Measurements from ENCODE around the gene OSBPL6. TPM values are rescaled to one million over a fixed set of nuclear protein-coding genes. Genes with fewer than 3 reads are reported as not detected.

Gene OSBPL6
- total RNA-seq, 1 donor from 2014 or later, result 3.4 TPM

- ATAC-seq (no peak), DNase-seq (ENCODE audit: missing footprints) (no peak)
- intact Hi-C loops (cut with DNase I), result no loop called here
These were observed 69.0 kb downstream of the OSBPL6 start for GRCh38 chr2:178263159-178263860.

DNA sequence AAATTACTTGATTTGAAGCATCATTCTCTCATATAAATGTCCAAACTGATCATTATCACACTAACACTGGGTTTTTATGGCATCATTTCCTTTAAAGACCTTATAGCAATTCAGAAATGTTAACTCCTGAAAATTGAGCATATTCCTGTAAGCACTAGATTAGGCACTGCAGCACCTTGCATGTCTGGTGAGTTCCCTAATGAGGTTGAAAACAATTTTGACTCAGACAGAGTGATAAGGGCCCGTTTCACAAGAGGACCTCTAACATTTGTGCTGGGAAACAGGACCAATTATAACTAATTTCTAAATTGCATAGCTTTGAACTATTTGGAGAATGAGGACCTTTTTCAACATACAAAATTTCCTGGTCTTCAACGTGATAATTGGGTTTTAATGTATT, 69.9 kb downstream of the OSBPL6 start:
- intact Hi-C loops (cut with DNase I), result no loop called here
- ATAC-seq (no peak), DNase-seq (ENCODE audit: missing footprints) (no peak)

DNA sequence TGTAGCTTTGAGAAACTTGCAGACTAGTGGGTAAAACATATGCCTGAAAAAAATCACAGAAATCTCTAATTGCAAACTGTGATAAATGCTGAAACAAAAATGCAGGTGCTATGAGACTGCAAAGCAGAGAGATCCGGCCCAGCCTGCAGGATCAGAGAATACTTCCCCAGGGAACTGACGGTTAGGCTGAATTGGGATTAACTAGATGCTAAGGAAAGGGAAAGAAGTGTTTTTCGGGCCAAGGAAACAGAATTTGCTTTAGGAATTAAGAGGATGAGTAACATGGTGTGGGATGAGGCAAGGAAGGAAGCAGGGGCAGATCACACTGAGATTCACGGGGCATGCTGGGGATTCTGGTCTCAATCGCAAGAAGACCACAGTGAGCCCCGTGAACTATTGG, 71.5 kb downstream of the OSBPL6 start:
- no peak for DNase-seq (ENCODE audit: missing footprints)
- ATAC-seq, result no peak
- intact Hi-C loops (cut with DNase I), result no loop called here

DNA sequence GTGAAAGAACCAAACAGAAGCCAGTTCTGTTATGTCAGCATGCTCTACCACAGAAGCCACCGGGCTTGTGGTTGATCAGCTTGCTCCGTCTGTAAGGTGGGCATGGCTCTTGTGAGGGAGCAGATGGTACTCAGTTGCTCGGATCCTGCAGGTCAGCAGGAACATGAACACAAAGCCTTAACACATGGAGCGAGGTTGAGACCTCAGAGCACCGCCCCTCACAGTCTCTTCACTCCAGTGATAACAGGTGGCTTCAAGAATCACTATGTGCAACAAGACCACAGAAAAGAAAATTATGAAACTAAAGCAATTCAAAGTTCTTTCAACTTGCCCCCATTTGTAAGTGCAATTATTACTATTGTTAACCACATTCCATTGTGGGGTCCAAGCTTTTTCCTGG, 72.1 kb downstream of the OSBPL6 start:
- no peak for DNase-seq (ENCODE audit: missing footprints)
- no peak for ATAC-seq
- intact Hi-C loops (cut with DNase I), result no loop called here

GRCh38 chr2:178267660-178268059, 73.3 kb downstream of the OSBPL6 start:
- DNase-seq (ENCODE audit: missing footprints) (no peak), ATAC-seq (no peak)
- intact Hi-C loops (cut with DNase I), result no loop called here

DNA sequence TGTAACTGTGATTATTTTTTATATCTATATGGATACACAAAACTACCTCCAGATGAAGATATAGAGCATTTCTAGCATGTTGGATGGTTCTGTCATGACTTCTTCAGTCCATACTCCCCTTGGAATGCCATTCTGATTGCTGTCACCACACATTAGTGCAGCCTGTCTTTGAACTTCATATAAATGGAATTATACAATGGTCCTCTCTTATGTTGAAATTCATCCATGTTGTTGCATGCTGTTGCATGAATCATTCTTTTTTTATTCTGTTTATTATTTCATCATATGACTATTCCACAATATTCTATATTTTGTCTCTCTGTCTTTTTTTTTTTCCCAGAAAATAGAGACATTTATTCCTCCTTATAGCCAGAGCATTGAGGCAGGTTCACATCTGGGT, 74.1 kb downstream of the OSBPL6 start:
- no peak for DNase-seq (ENCODE audit: missing footprints)
- ATAC-seq, result no peak
- intact Hi-C loops (cut with DNase I), result no loop called here

GRCh38 chr2:178269438-178270224, 75.3 kb downstream of the OSBPL6 start:
- DNase-seq (ENCODE audit: missing footprints), result no peak
- ATAC-seq, result peak; percentile 18
- intact Hi-C loops (cut with DNase I), result no loop called here

- no peak for DNase-seq (ENCODE audit: missing footprints)
- no peak for ATAC-seq
- intact Hi-C loops (cut with DNase I), result no loop called here
These were observed 76.0 kb downstream of the OSBPL6 start for GRCh38 chr2:178270338-178270737.

DNA sequence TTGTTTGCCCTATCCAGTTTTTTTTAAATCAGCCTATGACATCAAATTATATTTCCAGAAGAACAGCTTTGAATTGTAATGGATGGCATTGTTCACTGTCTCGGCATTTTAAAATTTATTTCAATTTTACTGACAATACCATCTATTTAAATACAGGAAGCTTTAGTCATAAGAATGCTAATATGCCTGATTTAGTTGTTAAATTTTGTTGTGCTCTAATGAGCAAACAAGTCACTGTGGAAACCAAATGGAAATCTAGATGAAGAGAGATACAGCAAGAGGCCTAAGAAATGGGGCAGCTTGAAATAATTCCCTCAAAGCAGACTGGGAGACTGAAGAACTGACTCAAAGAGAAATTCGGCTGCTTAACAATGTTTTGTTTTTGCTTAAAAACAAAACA, 76.8 kb downstream of the OSBPL6 start:
- intact Hi-C loops (cut with DNase I), result no loop called here
- no peak for DNase-seq (ENCODE audit: missing footprints)
- no peak for ATAC-seq

DNA sequence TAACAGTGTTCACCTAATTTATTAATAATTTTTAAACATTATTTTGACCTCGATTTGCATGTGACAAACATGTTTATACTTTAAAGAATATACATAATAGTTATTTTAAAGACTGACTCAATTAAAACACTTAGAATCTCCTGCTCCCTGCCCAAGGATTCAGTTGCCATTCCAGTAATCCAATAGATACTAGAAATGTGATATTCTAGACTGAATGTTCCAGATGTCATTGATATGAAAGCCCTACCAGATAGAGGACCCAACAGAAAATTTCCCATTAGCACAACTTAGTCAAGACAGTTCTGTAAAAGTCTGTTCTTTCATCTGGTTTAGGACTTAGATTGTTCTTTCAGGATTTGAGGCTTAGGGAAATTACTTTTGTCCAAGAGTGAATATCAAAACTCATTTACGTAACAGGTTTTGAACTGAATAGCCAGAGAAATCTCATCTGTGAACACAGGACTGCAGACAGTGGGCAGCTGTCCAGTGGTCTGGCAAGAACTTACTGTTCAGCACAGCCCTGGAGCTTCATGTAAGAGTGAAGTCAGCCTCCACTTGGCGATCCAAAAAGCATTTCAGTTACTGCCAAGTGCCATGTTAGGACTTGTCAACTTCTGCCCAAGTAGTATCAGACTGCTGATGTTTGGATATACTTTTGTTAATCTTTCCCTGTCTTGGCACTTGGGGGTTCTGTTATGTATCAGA, 77.5 kb downstream of the OSBPL6 start:
- intact Hi-C loops (cut with DNase I), result loop anchor here (2.0 kb wide), 1 partner anchor 77 kb away; the partner anchor contains the start of gene OSBPL6

GRCh38 chr2:178273787-178274360, 79.6 kb downstream of the OSBPL6 start:
- DNase-seq (ENCODE audit: missing footprints) (no peak), ATAC-seq (no peak)
- intact Hi-C loops (cut with DNase I), result loop anchor here (2.0 kb wide), 1 partner anchor 79 kb away; the partner anchor contains the start of gene OSBPL6

More for the DNA sequence above, 77.5 kb downstream of the OSBPL6 start:
- DNase-seq (ENCODE audit: missing footprints) (peak; percentile 88), ATAC-seq (peak; percentile 96)

- DNase-seq (ENCODE audit: missing footprints) (no peak), ATAC-seq (no peak)
- intact Hi-C loops (cut with DNase I), result no loop called here
These were observed 81.3 kb downstream of the OSBPL6 start for GRCh38 chr2:178275600-178275999.

- intact Hi-C loops (cut with DNase I), result no loop called here
- DNase-seq (ENCODE audit: missing footprints), result no peak
- ATAC-seq, result no peak
These were observed 83.5 kb downstream of the OSBPL6 start for GRCh38 chr2:178277741-178278197.

GRCh38 chr2:178279142-178279541, 84.8 kb downstream of the OSBPL6 start:
- intact Hi-C loops (cut with DNase I), result no loop called here
- DNase-seq (ENCODE audit: missing footprints) (no peak), ATAC-seq (no peak)

- ATAC-seq, result no peak
- intact Hi-C loops (cut with DNase I), result loop anchor here (2.0 kb wide), 1 partner anchor 147 kb away; no protein-coding TSS in a partner anchor
- no peak for DNase-seq (ENCODE audit: missing footprints)
These were observed 85.3 kb downstream of the OSBPL6 start for GRCh38 chr2:178279636-178280035.

GRCh38 chr2:178280244-178280852, 86.0 kb downstream of the OSBPL6 start:
- DNase-seq (ENCODE audit: missing footprints) (no peak), ATAC-seq (peak; percentile 60)
- intact Hi-C loops (cut with DNase I), result loop anchor here (2.0 kb wide), 1 partner anchor 148 kb away; no protein-coding TSS in a partner anchor

DNA sequence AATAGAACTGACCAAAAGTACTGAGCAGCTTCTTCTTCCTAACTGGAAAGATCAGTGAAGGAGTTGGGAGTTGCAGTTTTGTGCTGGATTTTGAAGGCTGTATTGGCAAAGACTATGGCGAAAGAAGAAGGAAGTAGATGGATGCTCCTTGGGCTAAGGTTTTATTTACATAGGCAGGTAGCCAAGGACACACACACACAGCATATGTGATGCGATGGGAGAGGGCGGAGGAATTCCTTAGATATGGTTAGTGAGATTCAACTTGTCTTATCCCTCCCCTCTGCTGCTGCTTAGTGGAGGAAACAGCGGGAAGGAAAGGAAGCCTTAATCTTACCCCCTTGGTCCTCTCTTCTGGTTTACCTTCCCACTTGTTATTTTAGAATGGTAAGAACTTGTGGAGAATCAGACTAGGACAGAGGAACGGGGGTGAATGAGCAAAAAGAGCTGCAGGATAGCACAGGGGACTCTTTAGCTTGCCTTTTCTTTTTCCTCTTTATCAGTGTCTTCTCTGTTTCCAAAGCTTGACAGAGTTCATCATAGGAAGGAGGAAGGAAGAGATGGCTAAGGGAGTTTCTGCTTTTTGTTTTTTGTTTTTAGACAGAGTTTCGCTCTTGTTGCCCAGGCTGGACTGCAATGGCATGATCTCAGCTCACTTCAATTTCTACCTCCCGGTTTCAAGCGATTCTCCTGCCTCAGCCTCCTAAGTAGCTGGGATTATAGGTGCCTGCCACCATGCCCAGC, 87.9 kb downstream of the OSBPL6 start:
- intact Hi-C loops (cut with DNase I), result no loop called here
- DNase-seq (ENCODE audit: missing footprints) (no peak), ATAC-seq (peak; percentile 44)

DNA sequence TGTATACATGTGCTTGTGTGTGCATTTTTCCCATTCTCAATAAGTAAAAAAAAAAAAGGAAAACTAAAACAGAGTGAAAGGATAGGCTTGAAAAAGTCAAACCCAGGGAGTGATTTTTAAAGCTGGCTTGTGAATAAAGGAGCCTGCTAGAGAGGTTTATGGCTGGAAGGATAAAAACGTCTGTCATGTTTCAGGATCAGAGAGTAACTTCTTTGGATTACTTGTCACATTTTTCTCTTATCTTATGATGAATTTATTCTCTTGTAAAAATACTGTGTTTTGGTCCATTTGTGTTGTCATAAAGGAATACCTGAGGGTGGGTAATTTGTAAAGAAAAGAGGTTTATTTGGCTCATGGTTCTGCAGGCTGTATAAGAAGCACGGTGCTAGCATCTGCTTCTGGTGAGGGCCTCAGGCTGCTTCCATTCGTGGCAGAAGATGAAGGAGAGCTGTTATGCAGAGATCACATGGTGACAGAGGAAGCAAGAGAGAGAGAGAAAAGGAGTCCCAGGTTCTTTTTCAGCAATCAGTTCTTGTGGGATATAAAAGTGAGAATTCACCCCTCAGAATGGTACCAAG, 89.1 kb downstream of the OSBPL6 start:
- intact Hi-C loops (cut with DNase I), result no loop called here
- DNase-seq (ENCODE audit: missing footprints) (no peak), ATAC-seq (no peak)

All from Right ventricle myocardium inferior (tissue), 1 donor.